H1 (cell line): ENCODE results near the gene SHISA9. TPM values are rescaled to one million over a fixed set of nuclear protein-coding genes. Genes with fewer than 3 reads are reported as not detected.

Experiments used
- EP300 ChIP-seq, 2 experiments: IDR thresholded peaks; 1 replicate in 1 of 2; 2 replicates in 1 of 2; pipeline ENCODE4 v1.6.1; 2011 to 2012; ENCODE audit warnings: low read depth in 2 of 2, low read length in 2 of 2, mild to moderate bottlenecking in 2 of 2, borderline replicate concordance in 1 of 2, inconsistent platforms in 1 of 2, moderate library complexity in 1 of 2
- JUND ChIP-seq: IDR thresholded peaks from 2 replicates; pipeline ENCODE4 v1.6.1; 2011; ENCODE audit warnings: mild to moderate bottlenecking, improper control_type of control experiment, low read length
- NANOG ChIP-seq: IDR thresholded peaks from 2 replicates; pipeline ENCODE4 v1.6.1; 2011; ENCODE audit warnings: low read length, low read depth, mild to moderate bottlenecking, inconsistent platforms; ENCODE audit not compliant: insufficient read depth, poor library complexity, severe bottlenecking
- SIN3A ChIP-seq, 2 experiments: IDR thresholded peaks in 1 of 2; conservative IDR thresholded peaks in 1 of 2; 2 replicates each; pipeline ENCODE4 v1.6.1; 2011 to 2012; ENCODE audit warnings: low read length in 2 of 2, improper control_type of control experiment in 1 of 2, low read depth in 1 of 2, mild to moderate bottlenecking in 1 of 2
- SP2 ChIP-seq: IDR thresholded peaks from 2 replicates; pipeline ENCODE4 v1.6.1; 2012; ENCODE audit warnings: mild to moderate bottlenecking, low read length, inconsistent platforms
- SP4 ChIP-seq: IDR thresholded peaks from 2 replicates; pipeline ENCODE4 v1.6.1; 2012; ENCODE audit warnings: low read length, inconsistent platforms
- polyA plus RNA-seq, 7 experiments: library from polyadenylated mRNA; depleted of rRNA in 3 of 7; stranded (reverse) in 5 of 7; unstranded in 2 of 7; fragments of >200 nt in 5 of 7; fragments of 200-250 nt in 2 of 7; gene quantifications; 1 replicate in 5 of 7; 2 replicates in 1 of 7; 4 replicates in 1 of 7; pipeline versions ENCODE4 v1.2.1 to v1.2.3, GENCODE V29; 2011 to 2013; ENCODE audit warnings: missing spikeins in 2 of 7, mixed read lengths in 2 of 7
- total RNA-seq: library from RNA; stranded (reverse); fragmentation: NEBNext Ultra II Directional; extraction: Animal tissue kit (Norgen Biotek cat#: 25700); gene quantifications from 2 replicates; pipeline ENCODE4 v1.2.1, GENCODE V29; 2021
- TF ChIP-seq, protein P1 (sequence below): fragments of 300-600 bp; sonication (generic); IDR thresholded peaks from 2 replicates; pipeline ENCODE4 v1.7.1; 2012; ENCODE audit warnings: low read length, moderate library complexity, mild to moderate bottlenecking, inconsistent platforms; ENCODE audit not compliant: insufficient replicate concordance

The SHISA9 gene
- total and polyA plus RNA-seq, 2 of the 8 experiments (the other 6 are each of a cell fraction or from before 2014, with no cell fraction given), result 25.6 to 39.8 TPM

DNA sequence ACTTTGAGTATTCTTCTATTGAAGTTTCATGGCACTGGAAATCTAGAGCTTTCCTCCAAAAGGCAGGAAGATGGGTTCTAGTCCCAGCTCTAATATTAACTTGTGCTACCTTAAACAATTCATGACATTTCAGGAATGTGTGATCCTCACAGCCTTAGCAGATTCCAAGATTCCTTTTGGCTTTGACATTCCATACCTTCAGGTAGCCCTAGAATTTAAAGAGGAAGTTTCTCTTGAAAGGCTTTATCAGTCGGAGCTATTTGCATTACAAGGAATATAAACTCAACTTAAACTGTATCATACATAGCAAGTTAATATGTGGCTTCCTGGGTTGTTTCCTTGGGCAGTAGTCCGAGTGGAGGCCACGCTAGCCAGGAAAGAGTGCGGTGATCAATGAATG, 330.0 kb downstream of the SHISA9 start (continued):
- TF ChIP-seq, protein P1, sequence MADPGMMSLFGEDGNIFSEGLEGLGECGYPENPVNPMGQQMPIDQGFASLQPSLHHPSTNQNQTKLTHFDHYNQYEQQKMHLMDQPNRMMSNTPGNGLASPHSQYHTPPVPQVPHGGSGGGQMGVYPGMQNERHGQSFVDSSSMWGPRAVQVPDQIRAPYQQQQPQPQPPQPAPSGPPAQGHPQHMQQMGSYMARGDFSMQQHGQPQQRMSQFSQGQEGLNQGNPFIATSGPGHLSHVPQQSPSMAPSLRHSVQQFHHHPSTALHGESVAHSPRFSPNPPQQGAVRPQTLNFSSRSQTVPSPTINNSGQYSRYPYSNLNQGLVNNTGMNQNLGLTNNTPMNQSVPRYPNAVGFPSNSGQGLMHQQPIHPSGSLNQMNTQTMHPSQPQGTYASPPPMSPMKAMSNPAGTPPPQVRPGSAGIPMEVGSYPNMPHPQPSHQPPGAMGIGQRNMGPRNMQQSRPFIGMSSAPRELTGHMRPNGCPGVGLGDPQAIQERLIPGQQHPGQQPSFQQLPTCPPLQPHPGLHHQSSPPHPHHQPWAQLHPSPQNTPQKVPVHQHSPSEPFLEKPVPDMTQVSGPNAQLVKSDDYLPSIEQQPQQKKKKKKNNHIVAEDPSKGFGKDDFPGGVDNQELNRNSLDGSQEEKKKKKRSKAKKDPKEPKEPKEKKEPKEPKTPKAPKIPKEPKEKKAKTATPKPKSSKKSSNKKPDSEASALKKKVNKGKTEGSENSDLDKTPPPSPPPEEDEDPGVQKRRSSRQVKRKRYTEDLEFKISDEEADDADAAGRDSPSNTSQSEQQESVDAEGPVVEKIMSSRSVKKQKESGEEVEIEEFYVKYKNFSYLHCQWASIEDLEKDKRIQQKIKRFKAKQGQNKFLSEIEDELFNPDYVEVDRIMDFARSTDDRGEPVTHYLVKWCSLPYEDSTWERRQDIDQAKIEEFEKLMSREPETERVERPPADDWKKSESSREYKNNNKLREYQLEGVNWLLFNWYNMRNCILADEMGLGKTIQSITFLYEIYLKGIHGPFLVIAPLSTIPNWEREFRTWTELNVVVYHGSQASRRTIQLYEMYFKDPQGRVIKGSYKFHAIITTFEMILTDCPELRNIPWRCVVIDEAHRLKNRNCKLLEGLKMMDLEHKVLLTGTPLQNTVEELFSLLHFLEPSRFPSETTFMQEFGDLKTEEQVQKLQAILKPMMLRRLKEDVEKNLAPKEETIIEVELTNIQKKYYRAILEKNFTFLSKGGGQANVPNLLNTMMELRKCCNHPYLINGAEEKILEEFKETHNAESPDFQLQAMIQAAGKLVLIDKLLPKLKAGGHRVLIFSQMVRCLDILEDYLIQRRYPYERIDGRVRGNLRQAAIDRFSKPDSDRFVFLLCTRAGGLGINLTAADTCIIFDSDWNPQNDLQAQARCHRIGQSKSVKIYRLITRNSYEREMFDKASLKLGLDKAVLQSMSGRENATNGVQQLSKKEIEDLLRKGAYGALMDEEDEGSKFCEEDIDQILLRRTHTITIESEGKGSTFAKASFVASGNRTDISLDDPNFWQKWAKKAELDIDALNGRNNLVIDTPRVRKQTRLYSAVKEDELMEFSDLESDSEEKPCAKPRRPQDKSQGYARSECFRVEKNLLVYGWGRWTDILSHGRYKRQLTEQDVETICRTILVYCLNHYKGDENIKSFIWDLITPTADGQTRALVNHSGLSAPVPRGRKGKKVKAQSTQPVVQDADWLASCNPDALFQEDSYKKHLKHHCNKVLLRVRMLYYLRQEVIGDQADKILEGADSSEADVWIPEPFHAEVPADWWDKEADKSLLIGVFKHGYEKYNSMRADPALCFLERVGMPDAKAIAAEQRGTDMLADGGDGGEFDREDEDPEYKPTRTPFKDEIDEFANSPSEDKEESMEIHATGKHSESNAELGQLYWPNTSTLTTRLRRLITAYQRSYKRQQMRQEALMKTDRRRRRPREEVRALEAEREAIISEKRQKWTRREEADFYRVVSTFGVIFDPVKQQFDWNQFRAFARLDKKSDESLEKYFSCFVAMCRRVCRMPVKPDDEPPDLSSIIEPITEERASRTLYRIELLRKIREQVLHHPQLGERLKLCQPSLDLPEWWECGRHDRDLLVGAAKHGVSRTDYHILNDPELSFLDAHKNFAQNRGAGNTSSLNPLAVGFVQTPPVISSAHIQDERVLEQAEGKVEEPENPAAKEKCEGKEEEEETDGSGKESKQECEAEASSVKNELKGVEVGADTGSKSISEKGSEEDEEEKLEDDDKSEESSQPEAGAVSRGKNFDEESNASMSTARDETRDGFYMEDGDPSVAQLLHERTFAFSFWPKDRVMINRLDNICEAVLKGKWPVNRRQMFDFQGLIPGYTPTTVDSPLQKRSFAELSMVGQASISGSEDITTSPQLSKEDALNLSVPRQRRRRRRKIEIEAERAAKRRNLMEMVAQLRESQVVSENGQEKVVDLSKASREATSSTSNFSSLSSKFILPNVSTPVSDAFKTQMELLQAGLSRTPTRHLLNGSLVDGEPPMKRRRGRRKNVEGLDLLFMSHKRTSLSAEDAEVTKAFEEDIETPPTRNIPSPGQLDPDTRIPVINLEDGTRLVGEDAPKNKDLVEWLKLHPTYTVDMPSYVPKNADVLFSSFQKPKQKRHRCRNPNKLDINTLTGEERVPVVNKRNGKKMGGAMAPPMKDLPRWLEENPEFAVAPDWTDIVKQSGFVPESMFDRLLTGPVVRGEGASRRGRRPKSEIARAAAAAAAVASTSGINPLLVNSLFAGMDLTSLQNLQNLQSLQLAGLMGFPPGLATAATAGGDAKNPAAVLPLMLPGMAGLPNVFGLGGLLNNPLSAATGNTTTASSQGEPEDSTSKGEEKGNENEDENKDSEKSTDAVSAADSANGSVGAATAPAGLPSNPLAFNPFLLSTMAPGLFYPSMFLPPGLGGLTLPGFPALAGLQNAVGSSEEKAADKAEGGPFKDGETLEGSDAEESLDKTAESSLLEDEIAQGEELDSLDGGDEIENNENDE, result peak; percentile 41
- TF ChIP-seq JUND (0 out of 2 replicates have a peak, but pooled peaks have one; percentile 12), SP4 (no peak), SIN3A (conservative IDR thresholded peaks at IDR 0.05 in 1 of 2, IDR thresholded peaks at IDR 0.05 in 1 of 2; ENCODE audit: low read depth in 1 of 2, low read length in 2 of 2) (0 out of 4 replicates have a peak, but pooled peaks of 1 of the 2 experiments have one; percentile 25), NANOG (peak; percentile 82), EP300 (IDR thresholded peaks at IDR 0.05; ENCODE audit: borderline replicate concordance in 1 of 2, low read depth in 2 of 2, low read length in 2 of 2) (peak in 1 of 2 experiments; percentile 78; a peak in 1 of 3 replicates), SP2 (no peak)
- TF ChIP-seq, all 59 proteins: peak for 7
